H9 (cell line): Measurements from ENCODE around the gene TTYH2. TPM values are rescaled to one million over a fixed set of nuclear protein-coding genes. Genes with fewer than 3 reads are reported as not detected.
"Not testable (repeated sequence)": the region's sequence is repeated elsewhere in the genome, so short reads cannot be mapped to it uniquely, and the experiment has no call there.

Experiments
- DNase-seq: peaks from one replicate; pipeline ENCODE4 v3.0.0-alpha.2; 2017
- H2AFZ ChIP-seq: one replicate; pipeline ENCODE4 v1.6.1; 2013; ENCODE audit warnings: mild to moderate bottlenecking, low read length, control low read depth, moderate library complexity
- H2AK5ac ChIP-seq: 2 replicates; pipeline ENCODE4 v1.6.1; 2013; ENCODE audit warnings: low read length, control low read depth, mixed read lengths; ENCODE audit not compliant: insufficient read length
- H2BK120ac ChIP-seq: one replicate; pipeline ENCODE4 v1.6.1; 2013; ENCODE audit warnings: low read depth, mild to moderate bottlenecking, low read length, control low read depth, inconsistent platforms; ENCODE audit not compliant: poor library complexity, severe bottlenecking
- H2BK12ac ChIP-seq: 2 replicates; pipeline ENCODE4 v1.6.1; 2013; ENCODE audit warnings: low read length, control low read depth, mixed read lengths, low read depth; ENCODE audit not compliant: insufficient read length
- H2BK15ac ChIP-seq: 2 replicates; pipeline ENCODE4 v1.6.1; 2013; ENCODE audit warnings: low read depth, low read length, control low read depth
- H2BK20ac ChIP-seq: one replicate; pipeline ENCODE4 v1.6.1; 2013; ENCODE audit warnings: low read depth, mild to moderate bottlenecking, low read length, control low read depth, inconsistent platforms; ENCODE audit not compliant: poor library complexity, severe bottlenecking
- H2BK5ac ChIP-seq: 2 replicates; pipeline ENCODE4 v1.6.1; 2013; ENCODE audit warnings: low read length, control low read depth, mixed read lengths; ENCODE audit not compliant: insufficient read length
- H3K14ac ChIP-seq: 2 replicates; pipeline ENCODE4 v1.6.1; 2013; ENCODE audit warnings: low read length, control low read depth; ENCODE audit not compliant: insufficient read depth
- H3K18ac ChIP-seq: 2 replicates; pipeline ENCODE4 v1.6.1; 2013; ENCODE audit warnings: low read depth, mild to moderate bottlenecking, mixed read lengths, low read length, control low read depth; ENCODE audit not compliant: insufficient read length
- H3K23ac ChIP-seq: 2 replicates; pipeline ENCODE4 v1.6.1; 2013; ENCODE audit warnings: low read length, control low read depth, mixed read lengths, low read depth; ENCODE audit not compliant: insufficient read length
- H3K23me2 ChIP-seq: 2 replicates; pipeline ENCODE4 v1.6.1; 2013; ENCODE audit warnings: low read depth, mild to moderate bottlenecking, mixed read lengths, low read length, control low read depth; ENCODE audit not compliant: insufficient read length, poor library complexity, severe bottlenecking
- H3K27ac ChIP-seq: 2 replicates; pipeline ENCODE4 v1.5.1; 2013; ENCODE audit warnings: low read length, control low read depth, mixed read lengths, low read depth; ENCODE audit not compliant: insufficient read length
- H3K27me3 ChIP-seq: 2 replicates; pipeline ENCODE4 v1.6.1; 2013; ENCODE audit warnings: low read length, control low read depth, inconsistent platforms; ENCODE audit not compliant: insufficient read depth
- H3K4ac ChIP-seq: 2 replicates; pipeline ENCODE4 v1.6.1; 2013; ENCODE audit warnings: low read depth, mild to moderate bottlenecking, control low read depth, inconsistent platforms, low read length, moderate library complexity
- H3K4me1 ChIP-seq: 2 replicates; pipeline ENCODE4 v1.6.1; 2013; ENCODE audit warnings: low read length, control low read depth, inconsistent platforms; ENCODE audit not compliant: insufficient read depth
- H3K4me2 ChIP-seq: 2 replicates; pipeline ENCODE4 v1.6.1; 2013; ENCODE audit warnings: low read length, control low read depth, mixed read lengths; ENCODE audit not compliant: insufficient read length, insufficient read depth
- H3K56ac ChIP-seq: 2 replicates; pipeline ENCODE4 v1.6.1; 2013; ENCODE audit warnings: low read depth, mild to moderate bottlenecking, mixed read lengths, low read length, control low read depth; ENCODE audit not compliant: insufficient read length
- H3K79me1 ChIP-seq: 2 replicates; pipeline ENCODE4 v1.6.1; 2013; ENCODE audit warnings: low read depth, mild to moderate bottlenecking, moderate library complexity, low read length, control low read depth, inconsistent platforms; ENCODE audit not compliant: insufficient read depth, poor library complexity, severe bottlenecking
- H3K79me2 ChIP-seq: 2 replicates; pipeline ENCODE4 v1.6.1; 2013; ENCODE audit warnings: low read length, control low read depth, inconsistent platforms; ENCODE audit not compliant: insufficient read depth
- H3K9ac ChIP-seq: 2 replicates; pipeline ENCODE4 v1.6.1; 2013; ENCODE audit warnings: low read length, control low read depth, mixed read lengths; ENCODE audit not compliant: insufficient read length; ENCODE audit errors: extremely low read depth
- H3K9me3 ChIP-seq: one replicate; pipeline ENCODE4 v1.6.1; 2013; ENCODE audit warnings: low read depth, low read length, inconsistent platforms; ENCODE audit not compliant: control insufficient read depth
- H3T11ph ChIP-seq: one replicate; pipeline ENCODE4 v1.6.1; 2013; ENCODE audit warnings: mild to moderate bottlenecking, low read length, control low read depth, inconsistent platforms
- H4K20me1 ChIP-seq: one replicate; pipeline ENCODE4 v1.6.1; 2013; ENCODE audit not compliant: control insufficient read depth, insufficient read length, insufficient read depth
- H4K5ac ChIP-seq: 2 replicates; pipeline ENCODE4 v1.6.1; 2013; ENCODE audit warnings: low read depth, mild to moderate bottlenecking, mixed read lengths, low read length, control low read depth; ENCODE audit not compliant: insufficient read length
- H4K8ac ChIP-seq: replicated peaks from 2 replicates; pipeline ENCODE4 v1.6.1; 2013; ENCODE audit warnings: low read length, control low read depth, mixed read lengths, low read depth; ENCODE audit not compliant: insufficient read length
- H4K91ac ChIP-seq: 2 replicates; pipeline ENCODE4 v1.6.1; 2013; ENCODE audit warnings: low read depth, mild to moderate bottlenecking, moderate library complexity, mixed read lengths, low read length, control low read depth; ENCODE audit not compliant: insufficient read length
- H3K27ac Mint-ChIP-seq, 3 experiments: 2 replicates in 2 of 3; 3 replicates in 1 of 3; pipeline ENCODE4 v1.8.0; 2020 to 2021; ENCODE audit warnings: mixed read lengths in 3 of 3, mild to moderate bottlenecking in 1 of 3, moderate library complexity in 1 of 3
- H3K27me3 Mint-ChIP-seq: 2 replicates; pipeline ENCODE4 v1.8.0; 2021; ENCODE audit warnings: low read depth, mild to moderate bottlenecking, moderate library complexity, mixed read lengths
- H3K36me3 Mint-ChIP-seq, 3 experiments: 2 replicates in 2 of 3; 3 replicates in 1 of 3; pipeline ENCODE4 v1.8.0; 2020 to 2021; ENCODE audit warnings: low read depth in 3 of 3, mixed read lengths in 3 of 3; ENCODE audit not compliant: insufficient read depth in 1 of 3
- H3K4me1 Mint-ChIP-seq, 2 experiments: 2 replicates each; pipeline ENCODE4 v1.8.0; 2020; ENCODE audit warnings: mixed read lengths in 2 of 2
- H3K4me3 Mint-ChIP-seq, 2 experiments: 2 replicates in 1 of 2; 3 replicates in 1 of 2; pipeline ENCODE4 v1.8.0; 2020 to 2021; ENCODE audit warnings: mild to moderate bottlenecking in 2 of 2, mixed read lengths in 2 of 2, moderate library complexity in 1 of 2
- H3K9me3 Mint-ChIP-seq, 2 experiments: 2 replicates in 1 of 2; 3 replicates in 1 of 2; pipeline ENCODE4 v1.8.0; 2020; ENCODE audit warnings: mild to moderate bottlenecking in 2 of 2, mixed read lengths in 2 of 2, moderate library complexity in 1 of 2
- WGBS: extraction: QIAGEN DNeasy Blood & Tissue Kit; methylation state at CpG from one replicate; pipeline ENCODE4 v1.1.7; 2013; ENCODE audit warnings: missing lambda C conversion rate, low lambda C conversion rate, mixed read lengths; ENCODE audit not compliant: insufficient read length; ENCODE audit errors: extremely low coverage; 5-methylcytosine and 5-hydroxymethylcytosine counted together
- total RNA-seq: library from RNA; stranded (reverse); gene quantifications from 2 replicates; pipeline ENCODE4 v1.2.1, GENCODE V29; 2021
- TF ChIP-seq, protein P1 (sequence below): fragments of 200-600 bp; sonication (generic); conservative IDR thresholded peaks from 3 replicates; pipeline ENCODE4 v1.8.0; 2021; ENCODE audit warnings: antibody characterized with exemption, mild to moderate bottlenecking

TTYH2 gene
- total RNA-seq, 1 experiment from 2014 or later, result 1.6 TPM

DNA sequence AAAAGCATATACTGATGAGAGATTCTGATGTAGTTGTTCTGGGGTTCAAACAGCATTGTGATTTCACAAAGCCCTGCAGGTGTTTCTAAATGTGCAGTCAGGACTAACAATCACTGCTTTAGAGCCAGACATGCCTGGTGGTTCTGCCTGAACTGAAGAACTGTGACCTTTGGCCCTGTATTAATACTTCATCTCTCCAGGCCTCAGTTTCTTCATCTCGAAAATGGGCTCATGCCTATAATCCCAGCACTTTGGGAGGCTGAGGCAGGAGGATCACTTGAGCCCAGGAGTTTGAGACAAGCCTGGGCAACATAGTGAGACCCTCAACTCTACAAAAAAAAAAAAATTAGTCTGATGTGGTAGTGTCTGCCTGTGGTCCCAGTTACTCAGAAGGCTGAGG lies 64.6 kb downstream of the TTYH2 start:
- H3K23ac ChIP-seq, result no peak overlapping the region
- no peaks in the 10 kb centered on the region; the same call in 1 of the 2 replicates for H3K27me3 ChIP-seq

DNA sequence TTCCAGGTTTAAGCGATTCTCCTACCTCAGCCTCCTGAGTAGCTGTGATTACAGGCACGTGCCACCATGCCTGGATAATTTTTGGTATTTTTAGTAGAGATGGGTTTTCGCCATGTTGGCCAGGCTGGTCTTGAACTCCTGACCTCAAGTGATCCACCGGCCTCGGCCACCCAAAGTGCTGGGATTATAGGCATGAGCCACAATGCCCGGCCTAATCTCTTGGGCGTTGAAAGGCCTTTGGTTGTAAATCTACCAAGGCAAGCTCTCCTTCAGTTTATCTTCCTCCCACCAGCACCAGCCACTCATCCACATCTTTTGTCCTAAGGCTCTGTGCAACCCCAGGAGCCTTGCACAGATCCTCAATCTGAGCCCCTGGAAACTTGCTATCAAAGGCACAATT lies 66.2 kb downstream of the TTYH2 start:
- H3K4me1 ChIP-seq, H3K18ac ChIP-seq, H3K27ac ChIP-seq, H3K9me3 ChIP-seq, H3K4ac ChIP-seq, H2BK15ac ChIP-seq, H4K8ac ChIP-seq, H3K36me3 Mint-ChIP-seq, H3K27me3 ChIP-seq, H2AFZ ChIP-seq, H4K91ac ChIP-seq, DNase-seq, H2BK120ac ChIP-seq, H3K4me3 Mint-ChIP-seq, H3K14ac ChIP-seq, H3K56ac ChIP-seq, H3K9ac ChIP-seq, H2BK20ac ChIP-seq, H2AK5ac ChIP-seq, H3K23me2 ChIP-seq, H2BK12ac ChIP-seq, H3K23ac ChIP-seq, H3K27ac Mint-ChIP-seq, H2BK5ac ChIP-seq, H3K79me2 ChIP-seq, H3K9me3 Mint-ChIP-seq, H4K5ac ChIP-seq, H4K20me1 ChIP-seq, H3T11ph ChIP-seq, H3K4me2 ChIP-seq, H3K79me1 ChIP-seq: not testable (repeated sequence)
- H3K27me3 Mint-ChIP-seq, result peaks cover 29% of the 10 kb centered on the region
- no CpG with 5 or more reads among the region's 7 CpGs for WGBS
- H3K4me1 Mint-ChIP-seq, result peaks cover 2 to 10% of the 10 kb centered on the region in 2 experiments; a peak in 3 of 4 replicates

More for the DNA sequence above, 64.6 kb downstream of the TTYH2 start:
- no peak overlapping the region for H3K4ac ChIP-seq
- H4K91ac ChIP-seq, result no peak overlapping the region
- no peak for DNase-seq
- no peak overlapping the region for H3K18ac ChIP-seq
- Mint-ChIP-seq H3K9me3 (no peaks in the 10 kb centered on the region), H3K4me3 (no peak overlapping the region), H3K36me3 (no peaks in the 10 kb centered on the region), H3K27ac (no peak overlapping the region), H3K27me3 (peaks cover 44% of the 10 kb centered on the region), H3K4me1 (peaks cover 12 to 26% of the 10 kb centered on the region in 2 experiments)
- H2BK15ac ChIP-seq, result no peak overlapping the region
- no peak overlapping the region for H2AK5ac ChIP-seq
- no peak overlapping the region for H2BK5ac ChIP-seq
- no peaks in the 10 kb centered on the region for H3K79me2 ChIP-seq
- no peaks in the 10 kb centered on the region for H3K79me1 ChIP-seq
- no peaks in the 10 kb centered on the region for H3K9me3 ChIP-seq
- WGBS, result no CpG with 5 or more reads among the region's 1 CpG
- H2BK20ac ChIP-seq, result no peak overlapping the region
- no peak overlapping the region for H3K27ac ChIP-seq
- H4K5ac ChIP-seq, result no peak overlapping the region
- no peak overlapping the region for H3K14ac ChIP-seq
- H4K8ac ChIP-seq, result no peak overlapping the region
- no peak overlapping the region for H3K4me2 ChIP-seq
- TF ChIP-seq, protein P1, sequence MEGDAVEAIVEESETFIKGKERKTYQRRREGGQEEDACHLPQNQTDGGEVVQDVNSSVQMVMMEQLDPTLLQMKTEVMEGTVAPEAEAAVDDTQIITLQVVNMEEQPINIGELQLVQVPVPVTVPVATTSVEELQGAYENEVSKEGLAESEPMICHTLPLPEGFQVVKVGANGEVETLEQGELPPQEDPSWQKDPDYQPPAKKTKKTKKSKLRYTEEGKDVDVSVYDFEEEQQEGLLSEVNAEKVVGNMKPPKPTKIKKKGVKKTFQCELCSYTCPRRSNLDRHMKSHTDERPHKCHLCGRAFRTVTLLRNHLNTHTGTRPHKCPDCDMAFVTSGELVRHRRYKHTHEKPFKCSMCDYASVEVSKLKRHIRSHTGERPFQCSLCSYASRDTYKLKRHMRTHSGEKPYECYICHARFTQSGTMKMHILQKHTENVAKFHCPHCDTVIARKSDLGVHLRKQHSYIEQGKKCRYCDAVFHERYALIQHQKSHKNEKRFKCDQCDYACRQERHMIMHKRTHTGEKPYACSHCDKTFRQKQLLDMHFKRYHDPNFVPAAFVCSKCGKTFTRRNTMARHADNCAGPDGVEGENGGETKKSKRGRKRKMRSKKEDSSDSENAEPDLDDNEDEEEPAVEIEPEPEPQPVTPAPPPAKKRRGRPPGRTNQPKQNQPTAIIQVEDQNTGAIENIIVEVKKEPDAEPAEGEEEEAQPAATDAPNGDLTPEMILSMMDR, result no peak
- no peak overlapping the region for H3T11ph ChIP-seq
- H3K9ac ChIP-seq, result no peak overlapping the region
- H2BK120ac ChIP-seq, result no peak overlapping the region
- peaks cover 4% of the 10 kb centered on the region for H3K23me2 ChIP-seq
- no peak overlapping the region for H3K56ac ChIP-seq
- no peak overlapping the region for H2BK12ac ChIP-seq
- H4K20me1 ChIP-seq, result no peaks in the 10 kb centered on the region
- no peaks in the 10 kb centered on the region for H3K4me1 ChIP-seq
- no peak overlapping the region for H2AFZ ChIP-seq
